GM12892 (cell line): Measurements from ENCODE around the gene NRXN2.

Experiments used
- POLR2A ChIP-seq: IDR thresholded peaks from 2 replicates; pipeline ENCODE4 v1.6.1; 2011; ENCODE audit warnings: low read depth, low read length, control low read depth
- TAF1 ChIP-seq: IDR thresholded peaks from 2 replicates; pipeline ENCODE4 v1.6.1; 2011; ENCODE audit warnings: low read depth, mild to moderate bottlenecking, control low read depth, low read length, borderline replicate concordance

- no peak for TF ChIP-seq POLR2A
- TF ChIP-seq TAF1, result no peak
These were observed 75.8 kb downstream of the NRXN2 start for GRCh38 chr11:64647019-64647779.
